Activated effector memory CD4-positive, alpha-beta T cell treated with anti-CD3 and anti-CD28 coated beads, Interleukin-2, amount 50 U/mL, for 16 hours (primary cell): ENCODE results near the gene ZRANB1.

ENCODE experiments used
- DNase-seq: peaks from one replicate; pipeline ENCODE4 v3.0.0-alpha.2; 2020

ZRANB1 gene

GRCh38 chr10:124996127-124996853 is 54.4 kb downstream of the ZRANB1 start:
- DNase-seq, result peak; percentile 49

GRCh38 chr10:124996854-124997215 is 54.9 kb downstream of the ZRANB1 start:
- DNase-seq, result peak; percentile 46

- peak; percentile 50 for DNase-seq
Observed at GRCh38 chr10:124997306-124997705, 55.4 kb downstream of the ZRANB1 start.

- DNase-seq, result peak; percentile 52
Observed at GRCh38 chr10:124997771-124998623, 56.1 kb downstream of the ZRANB1 start.

GRCh38 chr10:124998624-124999291 is 56.8 kb downstream of the ZRANB1 start:
- peak; percentile 49 for DNase-seq

- peak; percentile 61 for DNase-seq
Observed at GRCh38 chr10:124999433-125000365, 57.8 kb downstream of the ZRANB1 start.

GRCh38 chr10:125000366-125001312 is 58.7 kb downstream of the ZRANB1 start:
- peak; percentile 53 for DNase-seq

GRCh38 chr10:125001313-125002046 is 59.6 kb downstream of the ZRANB1 start:
- peak; percentile 38 for DNase-seq

GRCh38 chr10:125002047-125002422 is 60.1 kb downstream of the ZRANB1 start:
- DNase-seq, result no peak

- DNase-seq, result peak; percentile 58
Observed at GRCh38 chr10:125002423-125003145, 60.7 kb downstream of the ZRANB1 start.

GRCh38 chr10:125003146-125003900 is 61.4 kb downstream of the ZRANB1 start:
- DNase-seq, result peak; percentile 61

GRCh38 chr10:125003901-125004467 is 62.1 kb downstream of the ZRANB1 start:
- peak; percentile 55 for DNase-seq

- peak; percentile 42 for DNase-seq
Observed at GRCh38 chr10:125004571-125005311, 62.8 kb downstream of the ZRANB1 start.

GRCh38 chr10:125005312-125006187 is 63.6 kb downstream of the ZRANB1 start:
- peak; percentile 27 for DNase-seq

GRCh38 chr10:125006188-125006680 is 64.3 kb downstream of the ZRANB1 start:
- DNase-seq, result peak; percentile 45

GRCh38 chr10:125006921-125007426 is 65.1 kb downstream of the ZRANB1 start:
- DNase-seq, result peak; percentile 17
